GM21619 (cell line): Measurements from ENCODE around the gene TMEM171.

Experiments used
- ATAC-seq: cut with Tn5 transposase; IDR thresholded peaks from one replicate; pipeline ENCODE4 v1.9.1; 2021; ENCODE audit not compliant: unreplicated experiment

TMEM171 gene

DNA sequence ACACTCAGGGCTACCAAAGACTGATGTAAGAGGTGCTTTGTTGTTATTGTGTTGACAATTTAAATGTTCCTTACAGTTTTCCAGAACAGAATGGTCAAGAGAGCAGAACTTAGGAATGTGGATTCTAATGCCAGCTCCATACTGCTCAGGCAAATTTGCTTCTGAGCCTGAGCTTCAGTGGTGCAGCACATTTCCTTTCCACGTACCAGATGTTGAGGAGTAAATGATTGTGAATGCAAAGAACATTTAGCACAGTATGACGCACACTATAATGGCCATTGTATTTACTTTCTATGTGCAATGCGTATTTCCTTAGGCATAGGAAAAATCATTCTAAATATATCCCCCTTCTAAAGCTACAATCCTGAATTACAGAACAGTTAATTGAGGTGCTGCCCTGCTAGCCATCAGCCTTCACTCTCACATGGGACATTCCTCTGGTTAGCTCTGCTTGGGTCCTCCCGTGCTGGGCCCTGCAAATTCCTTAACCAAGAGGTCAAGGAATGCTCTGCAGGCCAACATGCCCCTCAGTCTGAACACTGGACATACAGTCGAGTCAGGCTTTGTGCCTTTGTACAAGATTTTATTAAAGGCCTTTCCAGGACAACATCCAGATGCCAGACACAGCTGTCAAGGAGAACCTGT is 31.5 kb downstream of the TMEM171 start:
- ATAC-seq, result no peak

DNA sequence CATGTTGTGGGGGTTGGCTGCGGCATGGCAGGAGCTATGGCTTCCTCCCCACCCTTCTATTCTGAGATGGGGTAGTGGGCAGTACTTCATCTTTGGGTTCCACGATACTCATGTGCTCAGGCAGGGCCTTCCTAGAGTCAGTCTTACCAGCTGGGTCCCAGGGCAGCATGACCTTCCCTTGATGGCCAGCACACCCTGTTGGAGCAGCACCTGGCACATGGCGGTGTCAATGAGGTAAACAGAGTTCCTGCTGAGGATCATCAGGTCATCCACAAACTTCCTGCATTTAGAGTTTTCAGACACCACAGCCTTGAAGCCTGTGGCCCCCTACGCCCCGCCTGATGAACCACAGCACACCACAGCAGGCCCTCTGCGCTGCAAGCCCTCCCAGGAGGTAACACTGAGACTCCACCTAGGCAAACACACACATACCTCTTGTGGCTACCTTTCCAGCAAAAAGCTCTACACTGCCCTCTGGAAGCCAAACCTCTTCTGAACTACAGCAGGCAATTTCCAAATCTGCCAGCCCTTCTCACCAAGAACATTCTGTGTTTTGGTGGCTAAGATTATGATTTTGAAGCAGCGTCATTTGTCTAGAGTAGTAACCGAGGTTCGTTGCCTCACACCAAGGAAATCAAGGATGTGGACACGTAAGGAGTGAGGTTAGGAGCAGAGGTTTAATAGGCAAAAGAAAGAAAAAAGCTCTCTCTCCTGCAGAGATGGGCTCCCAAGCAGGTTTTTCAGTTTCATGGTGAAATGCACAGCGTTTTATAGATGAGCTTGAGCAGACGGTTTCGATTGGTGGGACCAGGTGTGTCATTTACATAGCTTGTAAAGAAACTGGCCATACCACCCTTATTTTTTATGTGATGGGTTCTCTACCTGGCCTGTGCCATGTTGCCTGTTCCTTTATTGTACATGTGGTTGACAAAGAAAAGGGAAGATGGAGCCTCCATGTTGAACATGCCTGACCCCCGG is 32.3 kb downstream of the TMEM171 start:
- ATAC-seq, result no peak

DNA sequence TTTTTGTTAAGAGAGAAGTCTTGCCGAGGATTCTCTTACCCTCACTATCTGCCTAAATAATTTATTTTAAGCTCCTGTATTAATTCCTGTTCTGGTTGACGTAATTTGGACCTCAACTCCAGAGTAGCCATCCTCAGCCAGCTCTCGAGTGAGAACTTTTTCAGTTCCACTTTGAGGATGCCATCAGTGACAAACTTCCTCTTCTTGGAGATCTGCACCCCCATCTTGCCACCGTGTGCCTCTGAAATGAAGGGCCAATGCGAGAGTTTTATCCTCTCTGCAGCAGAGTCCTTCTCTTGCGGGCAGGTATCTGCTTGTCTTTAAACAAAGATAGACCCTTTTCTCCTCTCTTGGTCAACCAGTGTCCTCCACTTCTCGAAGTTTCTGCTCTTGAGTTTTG is 33.1 kb downstream of the TMEM171 start:
- no peak for ATAC-seq

DNA sequence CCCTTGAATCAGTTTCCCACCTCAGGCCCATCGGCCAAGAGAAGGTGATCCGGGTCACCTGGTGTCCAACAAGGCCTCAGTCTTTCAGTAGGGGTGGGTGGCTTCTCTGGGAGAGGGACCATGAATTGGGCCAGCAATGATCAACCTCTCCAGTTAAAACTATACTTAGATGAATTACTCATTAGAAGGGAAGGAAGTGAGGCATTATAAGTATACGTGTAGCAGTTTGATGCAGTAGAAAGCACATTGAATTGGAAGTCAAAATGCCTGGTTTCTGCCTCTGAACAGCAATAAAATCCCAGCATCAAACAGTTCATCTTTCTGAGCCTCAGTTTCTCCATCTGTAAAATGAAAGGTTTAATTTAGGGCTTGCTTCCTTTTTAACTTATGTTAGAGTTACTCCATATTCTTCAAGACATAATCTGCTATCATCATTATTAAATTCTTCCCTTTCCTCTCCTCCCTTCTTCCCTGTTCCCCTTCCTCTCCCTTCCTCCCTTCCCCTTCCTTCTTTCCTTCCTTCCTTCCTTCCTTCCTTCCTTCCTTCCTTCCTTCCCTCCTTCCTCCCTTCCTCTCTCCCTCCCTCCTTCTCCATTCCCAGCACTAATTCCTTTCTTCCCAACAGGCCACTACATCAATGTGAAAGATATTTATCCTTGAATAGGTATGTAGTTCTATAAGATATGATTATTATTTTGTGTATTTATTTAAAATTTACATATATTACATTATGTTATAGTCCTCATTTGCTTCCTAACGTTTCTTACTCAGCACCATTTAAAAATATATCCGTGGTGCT is 34.0 kb downstream of the TMEM171 start:
- no peak for ATAC-seq

DNA sequence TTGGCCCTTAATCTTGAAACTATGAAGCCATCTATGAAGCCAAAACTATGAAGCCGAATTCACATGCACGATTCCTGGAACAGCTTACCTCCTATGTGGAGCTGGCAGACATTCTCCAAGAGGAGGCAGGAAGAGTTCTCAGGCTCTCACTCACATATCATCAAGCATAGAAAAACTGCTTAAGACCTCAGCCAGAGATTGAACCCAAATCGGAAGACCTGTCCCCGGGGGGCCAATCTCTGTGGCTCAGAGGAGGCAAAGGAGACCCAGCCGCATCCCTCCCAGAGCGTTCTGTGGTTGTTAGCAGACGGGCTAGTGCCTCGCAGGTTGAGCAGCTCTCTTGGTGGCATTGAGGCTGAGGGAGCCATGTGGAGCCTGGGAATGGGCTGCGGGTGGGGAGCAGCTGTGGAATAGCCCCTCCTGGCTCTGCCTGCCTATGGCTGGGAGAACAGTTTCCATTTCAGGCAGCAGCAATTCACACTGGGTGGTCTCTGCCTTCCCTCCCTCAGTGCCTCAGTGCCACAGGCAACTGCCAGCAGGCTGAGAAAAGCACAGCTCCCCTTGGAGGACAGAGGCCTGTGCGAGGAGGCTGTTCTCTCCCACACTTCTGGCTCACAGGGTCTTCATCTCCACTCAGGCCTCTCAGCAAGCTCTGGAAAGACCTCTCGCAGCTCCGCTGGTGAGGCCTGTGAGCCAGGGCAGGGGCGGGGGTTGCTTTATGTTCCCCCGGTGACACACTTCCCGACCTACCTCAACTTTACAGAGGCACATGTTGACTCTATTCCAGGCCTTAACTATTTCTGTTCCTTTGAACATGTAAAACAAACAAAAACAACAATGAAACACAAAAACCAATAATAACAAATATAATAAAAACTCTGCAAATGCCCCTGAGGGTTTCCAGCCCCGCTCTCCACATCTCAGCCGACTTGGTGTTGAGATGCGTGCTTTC is 35.2 kb downstream of the TMEM171 start:
- no peak for ATAC-seq

DNA sequence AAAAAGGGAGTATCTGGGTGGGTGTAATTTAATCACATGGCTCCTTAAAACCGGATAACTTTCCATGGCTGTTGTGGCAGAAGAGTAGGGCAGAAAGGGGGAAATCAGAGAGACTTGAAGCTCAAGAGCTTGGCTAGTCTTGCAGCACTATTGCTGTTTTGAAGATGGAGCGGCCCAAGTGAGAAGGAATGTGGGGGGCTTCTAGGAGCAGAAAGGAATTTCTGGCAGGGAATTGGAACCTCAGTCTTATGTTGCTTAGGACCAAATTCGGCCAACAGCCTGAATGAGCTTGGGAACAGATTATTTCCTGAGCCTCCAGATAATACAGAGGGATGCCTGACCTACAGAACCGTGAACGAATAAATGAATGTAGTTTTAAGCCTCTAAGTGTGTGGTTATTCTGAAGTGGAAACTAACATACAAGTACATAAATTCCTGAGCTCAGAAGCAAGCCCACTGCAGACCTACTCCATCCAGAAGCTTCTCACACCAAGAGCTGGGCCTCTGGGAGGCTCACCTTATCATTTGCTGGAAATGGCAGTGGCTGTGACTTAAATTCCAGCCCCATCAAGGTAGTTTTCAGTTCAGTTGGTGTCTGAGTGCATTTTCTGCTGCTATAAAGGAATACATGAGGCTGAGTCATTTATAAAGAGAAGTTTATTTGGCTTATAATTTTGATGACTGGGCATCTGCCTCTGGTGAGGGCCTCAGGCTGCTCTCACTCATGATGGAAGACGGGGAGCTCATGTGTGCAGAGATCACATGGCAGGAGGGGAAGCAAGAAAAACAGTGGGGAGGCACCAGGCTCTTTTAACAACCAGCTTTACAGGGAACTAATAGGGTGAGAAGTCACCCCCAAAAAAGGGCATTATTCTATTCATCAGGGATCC is 37.3 kb downstream of the TMEM171 start:
- ATAC-seq, result no peak

DNA sequence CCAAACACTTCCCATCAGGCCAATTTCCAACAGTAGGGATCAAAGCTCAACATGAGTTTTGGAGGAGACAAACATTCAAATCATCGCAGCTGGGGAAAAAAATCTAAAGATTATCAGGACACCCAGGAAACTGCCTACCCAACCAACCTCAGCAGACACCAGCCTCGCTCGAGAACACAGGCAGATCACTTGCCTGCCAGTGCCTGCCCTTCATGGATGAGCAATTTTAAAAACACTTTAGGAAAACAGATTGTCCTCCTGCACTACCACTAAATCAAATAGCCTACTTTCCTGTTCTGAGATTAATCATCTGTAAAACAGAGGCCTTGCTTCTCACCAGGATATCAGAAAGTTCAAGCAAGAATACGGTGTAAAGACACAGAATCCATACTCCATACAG is 37.9 kb downstream of the TMEM171 start:
- no peak for ATAC-seq

DNA sequence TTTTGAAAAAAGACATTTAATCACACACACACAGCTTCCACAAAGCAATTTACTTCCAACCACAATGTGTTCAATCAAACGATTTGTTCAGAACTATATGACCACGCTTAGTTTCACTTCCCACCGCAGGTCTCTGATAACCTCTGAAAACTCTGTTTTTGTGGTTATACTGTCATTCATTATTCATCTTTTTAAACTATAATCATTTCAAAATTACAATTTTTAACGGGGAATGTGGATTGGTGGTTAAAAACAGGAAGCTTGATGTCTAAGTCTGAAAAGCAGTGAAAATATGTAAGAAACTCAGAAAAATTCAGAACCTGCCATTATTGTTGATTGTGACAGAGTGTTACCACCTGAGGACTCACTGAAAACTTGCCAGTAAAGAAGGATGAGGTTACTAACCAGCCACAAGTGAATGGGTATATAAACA is 39.9 kb downstream of the TMEM171 start:
- peak; percentile 90 for ATAC-seq

DNA sequence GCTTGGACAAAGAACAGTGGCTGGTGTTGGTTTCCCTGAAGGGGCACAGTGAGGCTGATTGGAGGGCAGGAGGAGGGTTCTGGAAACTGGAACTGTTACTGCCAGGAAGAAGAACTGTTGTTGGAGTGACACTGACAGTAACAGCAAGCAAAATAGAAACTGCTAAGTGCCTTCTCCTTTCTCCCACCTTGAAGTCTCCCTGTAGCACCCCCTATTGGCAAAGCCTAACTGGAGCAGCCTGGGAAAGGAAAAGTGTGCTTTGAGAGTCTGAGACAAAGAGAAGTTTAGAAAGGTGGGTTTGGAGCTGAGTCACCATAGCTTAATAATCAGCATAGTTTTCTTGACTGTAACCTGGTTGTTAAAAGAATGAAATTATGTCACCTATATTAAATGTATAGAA is 50.1 kb downstream of the TMEM171 start:
- no peak for ATAC-seq

DNA sequence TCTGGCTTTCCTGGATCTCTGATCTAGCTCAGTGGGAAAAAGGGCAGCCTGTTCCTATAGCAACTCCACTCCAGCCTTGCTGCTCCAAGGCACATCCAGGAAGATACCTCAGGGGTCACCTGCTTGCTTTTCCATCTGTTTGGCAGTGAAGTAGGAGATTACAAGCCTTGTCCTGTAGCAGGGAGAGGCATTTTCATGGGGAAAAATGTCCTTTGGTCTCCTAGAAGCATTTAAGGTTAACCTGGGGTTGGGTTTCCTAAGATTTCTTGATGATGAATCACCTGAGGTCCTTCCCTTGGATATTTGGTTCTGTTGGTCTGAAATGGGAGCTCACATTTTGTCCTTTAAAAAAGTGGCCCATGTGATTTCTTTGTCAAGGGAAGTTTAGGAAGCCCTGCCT is 51.1 kb downstream of the TMEM171 start:
- no peak for ATAC-seq

DNA sequence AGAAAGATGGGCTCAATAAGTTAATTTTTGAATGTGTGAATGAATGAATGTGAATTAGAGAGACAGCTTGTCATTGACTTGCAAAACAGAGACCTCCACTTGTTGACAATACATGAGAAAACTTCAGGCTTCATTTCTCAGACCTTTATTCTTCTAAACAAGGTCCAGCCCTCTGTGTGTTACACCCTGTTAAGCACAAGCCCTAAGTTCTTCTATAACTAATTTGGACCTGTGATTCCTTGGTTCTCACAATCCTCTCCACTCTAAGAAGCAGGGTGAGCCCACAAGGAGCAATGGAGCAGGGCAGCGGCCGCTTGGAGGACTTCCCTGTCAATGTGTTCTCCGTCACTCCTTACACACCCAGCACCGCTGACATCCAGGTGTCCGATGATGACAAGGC is 52.6 kb downstream of the TMEM171 start, which contains the start of gene TMEM174:
TMEM174 (plus strand) TSS at position 243 of the 400 bp plus-strand sequence; CDS start at position 294, 51 bp downstream.
- no peak for ATAC-seq

DNA sequence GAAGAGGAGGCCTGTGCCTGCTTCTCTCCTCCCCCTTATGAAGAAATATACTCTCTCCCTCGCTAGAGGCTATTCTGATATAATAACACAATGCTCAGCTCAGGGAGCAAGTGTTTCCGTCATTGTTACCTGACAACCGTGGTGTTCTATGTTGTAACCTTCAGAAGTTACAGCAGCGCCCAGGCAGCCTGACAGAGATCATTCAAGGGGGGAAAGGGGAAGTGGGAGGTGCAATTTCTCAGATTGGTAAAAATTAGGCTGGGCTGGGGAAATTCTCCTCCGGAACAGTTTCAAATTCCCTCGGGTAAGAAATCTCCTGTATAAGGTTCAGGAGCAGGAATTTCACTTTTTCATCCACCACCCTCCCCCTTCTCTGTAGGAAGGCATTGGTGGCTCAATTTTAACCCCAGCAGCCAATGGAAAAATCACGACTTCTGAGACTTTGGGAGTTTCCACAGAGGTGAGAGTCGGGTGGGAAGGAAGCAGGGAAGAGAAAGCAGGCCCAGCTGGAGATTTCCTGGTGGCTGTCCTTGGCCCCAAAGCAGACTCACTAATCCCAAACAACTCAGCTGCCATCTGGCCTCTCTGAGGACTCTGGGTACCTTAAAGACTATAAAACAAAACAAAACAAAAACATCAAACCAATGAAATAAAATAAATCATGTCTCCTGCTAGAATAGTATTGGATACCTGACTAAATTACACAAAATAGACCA is 53.9 kb downstream of the TMEM171 start:
- ATAC-seq, result no peak

DNA sequence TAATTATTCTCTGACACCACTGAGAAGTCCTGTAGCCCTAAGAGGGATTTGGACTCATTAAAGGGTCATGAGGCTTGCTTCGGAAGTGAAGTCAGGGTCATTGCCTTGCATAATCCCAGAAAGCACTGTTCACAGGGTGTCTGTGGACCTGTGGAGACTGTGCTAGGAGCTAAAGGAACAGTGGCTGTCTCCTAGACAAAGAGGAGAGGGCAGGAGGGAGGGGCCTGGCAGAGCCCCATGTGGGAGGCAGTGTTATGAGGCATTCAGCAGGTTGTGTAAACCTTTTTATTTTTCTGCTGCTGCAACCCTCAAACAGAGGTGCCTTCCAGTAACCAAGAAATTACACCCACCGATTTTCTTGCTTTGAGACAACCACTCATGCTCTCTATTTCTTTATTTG is 55.9 kb downstream of the TMEM171 start:
- no peak for ATAC-seq

DNA sequence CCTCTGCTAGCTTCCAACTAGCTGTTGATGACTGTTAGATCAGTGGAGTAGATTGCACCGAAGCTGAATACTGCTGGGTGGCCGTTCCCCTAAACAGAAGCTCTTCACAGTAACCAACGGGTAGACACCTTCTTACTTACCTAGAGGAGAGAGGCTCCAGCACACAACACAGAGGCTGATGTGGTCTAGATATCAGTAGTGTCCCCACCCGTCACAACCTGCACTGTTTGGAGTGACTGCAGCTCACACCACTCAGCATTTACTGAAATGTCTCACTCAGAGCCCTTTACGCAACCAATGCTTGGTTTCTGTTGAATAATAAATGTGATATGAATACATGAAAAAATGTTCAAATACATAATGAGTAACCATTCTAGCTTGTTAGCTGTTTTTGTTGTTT is 57.9 kb downstream of the TMEM171 start:
- ATAC-seq, result no peak

DNA sequence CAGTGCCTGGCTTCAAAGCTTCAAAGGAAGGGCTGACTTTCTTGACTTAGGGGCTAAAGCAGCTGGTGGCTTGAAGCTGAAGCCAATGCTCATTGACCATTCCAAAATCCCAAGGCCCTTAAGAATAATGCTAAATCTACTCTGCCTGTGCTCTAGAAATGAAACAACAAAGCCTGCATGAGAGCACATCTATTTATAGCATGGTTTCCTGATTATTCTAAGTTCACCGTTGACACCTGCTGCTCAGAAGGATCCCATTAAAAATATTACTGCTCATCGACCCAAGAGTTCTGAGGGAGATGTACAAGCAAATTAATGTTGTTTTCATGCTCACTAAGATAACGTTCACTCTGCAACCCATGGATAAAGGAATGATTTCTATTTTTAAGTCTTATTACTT is 59.4 kb downstream of the TMEM171 start:
- ATAC-seq, result no peak

DNA sequence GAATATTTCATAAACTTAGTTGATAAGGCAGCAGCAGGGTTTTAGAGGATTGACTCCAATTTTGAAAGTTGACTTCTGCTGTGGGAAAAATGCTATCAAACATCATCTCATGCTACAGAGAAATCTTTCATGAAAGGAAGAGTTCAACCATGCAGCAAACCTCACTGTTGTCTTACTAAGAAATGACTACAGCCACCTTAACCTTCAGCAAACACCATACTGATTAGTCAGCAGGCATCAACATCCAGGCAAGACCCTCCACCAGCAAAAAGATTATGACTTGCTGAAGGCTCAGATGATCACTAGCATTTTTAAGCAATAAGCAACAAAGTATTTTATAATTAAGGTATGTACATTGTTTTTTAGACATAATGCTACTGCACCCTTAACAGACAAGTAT is 60.2 kb downstream of the TMEM171 start:
- no peak for ATAC-seq
